Right lobe of liver (tissue), 4 donors: ENCODE results near the gene EPB41L4B.
"Not testable (repeated sequence)": the region's sequence is repeated elsewhere in the genome, so short reads cannot be mapped to it uniquely, and the experiment has no call there.

Source experiments
- CTCF ChIP-seq, 4 donors: fragments of 200-600 bp in 3 of 4; fragments of 450-650 bp in 1 of 4; IDR thresholded peaks; one replicate each; pipeline versions ENCODE4 v1.5.1 to v1.8.0; 2016 to 2022; ENCODE audit warnings: antibody characterized with exemption in 4 of 4, mild to moderate bottlenecking in 2 of 4
- POLR2A ChIP-seq: fragments of 450-650 bp; IDR thresholded peaks from one replicate; pipeline ENCODE4 v1.6.1; 2017; ENCODE audit warnings: antibody characterized with exemption, mild to moderate bottlenecking
- donor health status: DM: no; HTN: no; CAD: no.
- donor health status: DM: no; HTN: no; CAD: no.
- donor health status: DM: no; HTN: yes; CAD: no.

GRCh38 chr9:109218242-109218641 is 102.6 kb downstream of the EPB41L4B start:
- not testable (repeated sequence) for TF ChIP-seq CTCF (IDR thresholded peaks at IDR 0.05); POLR2A
